GM21723 (cell line): ENCODE data around the gene CRIP2.

Experiments used
- ATAC-seq: cut with Tn5 transposase; IDR thresholded peaks from one replicate; pipeline ENCODE4 v1.9.1; 2021; ENCODE audit warnings: mild to moderate bottlenecking, moderate library complexity; ENCODE audit not compliant: unreplicated experiment

Gene CRIP2

GRCh38 chr14:105519946-105520698, 45.5 kb downstream of the CRIP2 start:
- no peak for ATAC-seq

DNA sequence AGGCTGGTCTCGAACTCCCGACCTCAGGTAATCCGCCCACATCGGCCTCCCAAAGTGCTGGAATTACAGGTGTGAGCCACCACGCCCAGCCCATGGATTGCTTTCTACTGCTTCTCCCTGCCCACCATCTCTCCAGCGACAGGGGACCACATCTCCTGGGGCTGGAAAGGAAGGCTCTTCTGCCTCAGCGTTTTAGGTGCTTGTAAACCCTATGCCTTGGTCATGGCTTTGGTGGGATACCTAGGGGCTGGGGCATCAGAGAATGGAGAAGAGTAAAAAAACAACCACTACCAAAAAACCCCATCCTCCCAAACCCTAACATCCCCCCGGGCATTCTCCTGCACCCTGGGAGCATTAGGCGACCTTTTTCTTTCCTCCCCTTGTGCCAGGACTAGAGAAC, 50.7 kb downstream of the CRIP2 start:
- no peak for ATAC-seq

GRCh38 chr14:105525861-105526775, 51.5 kb downstream of the CRIP2 start, which contains the start of gene TMEM121:
Gene TMEM121, plus strand, starts transcription at chr14:105526583. Its CDS starts 2,252 bp downstream, at chr14:105528835.
- ATAC-seq = no peak

- ATAC-seq = no peak
Measured at GRCh38 chr14:105526776-105527380, 52.3 kb downstream of the CRIP2 start.

DNA sequence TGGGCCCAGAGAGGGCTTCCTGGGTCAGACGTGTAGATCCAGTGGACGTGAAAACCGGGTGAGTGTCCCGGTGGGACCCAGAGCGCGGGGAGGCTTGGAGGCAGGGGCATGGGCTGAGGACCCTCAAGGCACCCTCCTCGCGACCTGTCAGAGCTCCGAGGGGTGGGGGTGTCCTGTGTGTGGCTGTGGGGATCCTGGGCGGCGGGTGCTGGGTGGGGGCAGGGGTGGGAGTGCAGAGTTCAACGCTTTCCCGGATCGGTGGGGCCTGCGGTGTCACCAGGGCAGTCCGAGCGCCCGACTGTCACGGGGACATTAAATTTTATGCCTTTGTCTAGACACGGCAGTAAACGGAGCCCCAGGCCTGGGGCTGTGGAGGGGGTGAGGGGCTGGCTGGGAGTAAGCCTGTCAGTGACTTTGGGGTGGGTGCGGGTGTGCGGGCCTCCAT, 52.8 kb downstream of the CRIP2 start:
- ATAC-seq = no peak

DNA sequence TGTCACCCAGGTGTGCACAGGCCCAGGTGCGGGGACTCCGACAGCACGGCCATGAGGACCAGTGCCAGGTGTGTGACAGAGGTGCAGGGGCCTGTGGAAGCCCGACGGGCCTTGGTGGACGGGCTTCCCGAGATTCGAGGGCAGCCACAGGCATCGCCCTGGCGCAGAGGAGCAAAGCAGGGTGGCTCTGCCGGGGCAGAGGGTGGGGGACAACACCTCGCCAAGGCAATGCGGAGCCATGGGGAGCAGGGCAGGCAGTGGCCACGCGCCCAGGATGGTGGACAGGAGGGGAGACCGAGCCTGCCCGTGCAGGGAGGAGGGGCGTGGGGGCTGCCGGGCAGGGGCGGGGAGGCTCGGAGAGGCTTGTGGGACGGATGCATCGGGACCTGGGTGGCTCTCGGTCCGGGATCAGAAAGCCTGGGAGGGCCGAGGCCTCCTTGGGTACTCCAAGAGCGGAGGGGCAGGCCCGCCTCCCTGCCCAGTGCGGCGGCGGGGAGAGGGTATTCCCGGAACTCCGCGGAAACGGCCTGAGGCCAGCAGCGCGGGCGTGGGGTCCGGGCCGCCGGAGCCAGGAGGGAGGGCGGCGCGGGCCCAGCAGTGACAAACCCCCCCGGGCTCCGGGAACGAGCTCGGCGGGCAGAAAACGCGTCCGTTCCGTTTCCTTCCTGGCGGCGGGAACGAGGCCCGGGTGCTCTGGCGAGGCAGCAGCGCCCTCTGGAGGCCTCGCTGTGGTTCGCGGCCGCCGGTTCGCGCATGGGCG, 53.4 kb downstream of the CRIP2 start:
- ATAC-seq = no peak

DNA sequence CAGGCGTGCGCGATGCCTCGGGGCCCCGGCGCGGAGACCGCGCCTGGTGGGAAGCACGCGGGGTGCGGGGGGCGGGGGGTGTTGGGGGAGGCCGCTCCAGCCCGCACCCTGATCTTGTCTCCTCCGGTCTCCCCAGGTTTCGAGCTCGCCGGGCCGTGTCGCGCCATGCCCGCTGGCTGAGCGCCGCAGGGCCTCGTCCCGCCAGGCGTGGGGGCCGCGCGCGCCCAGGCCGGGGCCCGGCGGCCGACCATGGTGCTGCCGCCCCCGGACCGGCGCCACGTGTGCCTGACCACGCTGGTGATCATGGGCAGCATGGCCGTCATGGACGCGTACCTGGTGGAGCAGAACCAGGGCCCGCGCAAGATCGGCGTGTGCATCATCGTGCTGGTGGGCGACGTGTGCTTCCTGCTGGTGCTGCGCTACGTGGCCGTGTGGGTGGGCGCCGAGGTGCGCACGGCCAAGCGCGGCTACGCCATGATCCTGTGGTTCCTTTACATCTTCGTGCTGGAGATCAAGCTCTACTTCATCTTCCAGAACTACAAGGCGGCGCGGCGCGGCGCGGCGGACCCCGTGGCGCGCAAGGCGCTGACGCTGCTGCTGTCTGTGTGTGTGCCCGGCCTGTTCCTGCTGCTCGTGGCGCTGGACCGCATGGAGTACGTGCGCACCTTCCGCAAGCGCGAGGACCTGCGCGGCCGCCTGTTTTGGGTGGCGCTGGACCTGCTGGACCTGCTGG, 54.1 kb downstream of the CRIP2 start:
- no peak for ATAC-seq

- ATAC-seq = no peak
Measured at GRCh38 chr14:105529319-105529568, 54.6 kb downstream of the CRIP2 start.
